HAP-1 (cell line): ENCODE data around the gene GAB3.

Source experiments
- DNase-seq, 2 experiments: peaks; one replicate each; pipeline ENCODE4 v3.0.0-alpha.2; 2016 to 2020; ENCODE audit warnings: low spot score in 2 of 2
- H3K27me3 ChIP-seq: fragments of 250-450 bp; sonication (Bioruptor Pico); 2 replicates; pipeline ENCODE4 v1.5.1; 2020; ENCODE audit warnings: low read depth, mild to moderate bottlenecking, moderate library complexity
- H3K36me3 ChIP-seq: fragments of 250-450 bp; sonication (Bioruptor Pico); replicated peaks from 2 replicates; pipeline ENCODE4 v1.5.1; 2020; ENCODE audit warnings: mild to moderate bottlenecking
- H3K4me1 ChIP-seq: fragments of 250-450 bp; sonication (Bioruptor Pico); 2 replicates; pipeline ENCODE4 v1.5.1; 2020; ENCODE audit warnings: mild to moderate bottlenecking
- H3K4me3 ChIP-seq: fragments of 250-450 bp; sonication (Bioruptor Pico); 2 replicates; pipeline ENCODE4 v1.5.1; 2020; ENCODE audit warnings: mild to moderate bottlenecking, moderate library complexity
- H3K9me3 ChIP-seq: fragments of 250-450 bp; sonication (Bioruptor Pico); 2 replicates; pipeline ENCODE4 v1.5.1; 2020; ENCODE audit warnings: mild to moderate bottlenecking, moderate library complexity
- in situ Hi-C: fragments of 300-500 bp; cut with MboI; formaldehyde crosslinking; loops from 3 replicates; pipeline ENCODE4 v1.14.3; 2020; ENCODE audit warnings: low sequenced_read_pairs, inconsistent platforms, mixed read lengths

Gene GAB3

GRCh38 chrX:154775419-154776349 lies 24.8 kb upstream of the GAB3 start:
- in situ Hi-C loops, result no loop called here
- Histone ChIP-seq H3K9me3 (no peaks in the 10 kb centered on the region), H3K4me3 (no peak overlapping the region), H3K36me3 (peaks cover 92% of the 10 kb centered on the region), H3K27me3 (no peaks in the 10 kb centered on the region), H3K4me1 (no peaks in the 10 kb centered on the region; the same call in none of the 2 replicates)
- no peak for DNase-seq

DNA sequence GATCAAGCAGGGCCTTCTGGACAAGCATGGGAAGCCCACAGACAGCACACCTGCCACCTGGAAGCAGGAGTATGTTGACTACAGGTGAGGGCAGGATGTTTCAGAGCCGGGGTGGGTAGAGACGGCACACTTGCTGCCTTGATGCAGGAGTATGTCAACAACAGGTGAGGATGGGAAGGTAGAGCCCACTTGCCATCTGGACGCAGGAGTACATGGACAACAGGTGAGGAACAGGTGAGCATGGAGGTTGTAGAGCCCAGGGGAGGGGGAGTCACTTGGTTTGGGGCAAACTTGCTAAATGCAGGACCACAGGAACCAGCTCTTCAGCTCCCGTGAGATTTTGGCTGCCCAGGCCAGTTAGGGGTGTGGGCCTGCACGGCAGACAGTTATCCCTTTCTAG lies 23.7 kb upstream of the GAB3 start:
- H3K9me3 ChIP-seq, result no peaks in the 10 kb centered on the region
- in situ Hi-C loops, result loop anchor here (25.0 kb wide), 2 partner anchors 288 to 387 kb away; partner anchors contain the start of genes BRCC3, CMC4, EMD and MTCP1
- DNase-seq, result no peak
- no peaks in the 10 kb centered on the region; the same call in none of the 2 replicates for H3K4me1 ChIP-seq
- peaks cover 96% of the 10 kb centered on the region for H3K36me3 ChIP-seq
- H3K27me3 ChIP-seq, result no peaks in the 10 kb centered on the region
- H3K4me3 ChIP-seq, result no peak overlapping the region

- in situ Hi-C loops, result loop anchor here (25.0 kb wide), 2 partner anchors 300 to 375 kb away; partner anchors contain the start of genes BRCC3, CMC4, EMD and MTCP1
- DNase-seq, result peak; percentile 96 to 99
- peak within 1 kb of the TSS; percentile 92 for H3K4me3 ChIP-seq
- H3K27me3 ChIP-seq, result no peaks in the 10 kb centered on the region
- no peaks in the 10 kb centered on the region for H3K9me3 ChIP-seq
- H3K4me1 ChIP-seq, result peaks cover 11% of the 10 kb centered on the region
- peaks cover 33% of the 10 kb centered on the region for H3K36me3 ChIP-seq
Observed at GRCh38 chrX:154762537-154763296, 11.8 kb upstream of the GAB3 start, which contains the start of gene DKC1. DKC1 (plus strand) TSS chrX:154762864; CDS start chrX:154762966, 102 bp downstream.

DNA sequence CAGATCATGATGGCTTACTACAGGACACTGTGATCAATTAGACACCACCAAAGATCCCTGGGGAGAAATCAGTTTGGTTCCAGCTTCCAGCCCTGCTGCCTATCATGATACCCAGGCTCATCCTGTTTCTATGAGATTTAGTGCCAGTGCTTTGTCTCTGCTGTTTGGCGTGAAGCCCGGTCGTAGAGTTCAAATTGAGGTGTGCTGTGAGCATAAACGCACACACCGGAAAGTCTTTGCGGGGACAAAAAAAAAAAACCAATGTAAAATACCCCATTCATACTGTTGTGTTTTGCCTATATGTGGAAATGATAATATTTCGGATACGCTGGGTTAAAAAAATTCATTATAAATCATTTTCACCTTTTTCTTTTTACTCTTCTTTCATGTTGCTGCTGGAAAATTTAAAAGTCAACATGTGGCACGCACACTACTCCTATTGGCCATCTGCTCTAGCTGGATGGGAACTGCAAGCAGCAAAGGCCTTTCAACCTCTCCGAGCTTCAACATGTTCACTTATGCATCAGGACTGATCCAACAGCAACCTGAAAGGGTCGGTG lies 11.2 kb upstream of the GAB3 start:
- H3K4me1 ChIP-seq, result peaks cover 11% of the 10 kb centered on the region
- in situ Hi-C loops, result loop anchor here (25.0 kb wide), 2 partner anchors 300 to 375 kb away; partner anchors contain the start of genes BRCC3, CMC4, EMD and MTCP1
- DNase-seq, result no peak
- peaks cover 26% of the 10 kb centered on the region for H3K36me3 ChIP-seq
- no peaks in the 10 kb centered on the region for H3K27me3 ChIP-seq
- H3K9me3 ChIP-seq, result no peaks in the 10 kb centered on the region
- H3K4me3 ChIP-seq, result peak overlapping the region; percentile 92

DNA sequence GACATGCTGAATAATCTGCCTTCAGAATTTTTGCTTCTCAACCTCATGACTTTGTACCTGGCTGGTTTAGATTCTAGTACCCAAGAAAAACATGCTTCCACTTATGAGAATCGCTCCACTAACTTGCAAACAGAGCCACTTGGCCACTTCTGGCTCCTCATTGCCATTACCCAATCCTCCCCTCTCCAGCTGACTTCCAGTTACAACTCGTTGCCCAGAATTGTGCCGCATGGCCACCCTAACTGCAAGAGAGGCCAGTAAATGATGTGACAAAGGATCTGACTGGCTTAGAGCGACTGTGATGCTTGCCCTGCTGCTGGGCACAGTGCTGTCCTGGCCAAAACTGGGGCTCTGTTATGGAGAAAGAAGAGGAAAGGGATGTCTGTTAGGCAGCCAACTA lies 7.8 kb upstream of the GAB3 start:
- in situ Hi-C loops, result loop anchor here (25.0 kb wide), 2 partner anchors 304 to 371 kb away; partner anchors contain the start of genes BRCC3, CMC4, EMD and MTCP1
- Histone ChIP-seq H3K36me3 (no peaks in the 10 kb centered on the region), H3K27me3 (no peaks in the 10 kb centered on the region; the same call in 1 of the 2 replicates), H3K4me3 (no peak overlapping the region), H3K9me3 (no peaks in the 10 kb centered on the region), H3K4me1 (peaks cover 6% of the 10 kb centered on the region)
- no peak for DNase-seq

DNA sequence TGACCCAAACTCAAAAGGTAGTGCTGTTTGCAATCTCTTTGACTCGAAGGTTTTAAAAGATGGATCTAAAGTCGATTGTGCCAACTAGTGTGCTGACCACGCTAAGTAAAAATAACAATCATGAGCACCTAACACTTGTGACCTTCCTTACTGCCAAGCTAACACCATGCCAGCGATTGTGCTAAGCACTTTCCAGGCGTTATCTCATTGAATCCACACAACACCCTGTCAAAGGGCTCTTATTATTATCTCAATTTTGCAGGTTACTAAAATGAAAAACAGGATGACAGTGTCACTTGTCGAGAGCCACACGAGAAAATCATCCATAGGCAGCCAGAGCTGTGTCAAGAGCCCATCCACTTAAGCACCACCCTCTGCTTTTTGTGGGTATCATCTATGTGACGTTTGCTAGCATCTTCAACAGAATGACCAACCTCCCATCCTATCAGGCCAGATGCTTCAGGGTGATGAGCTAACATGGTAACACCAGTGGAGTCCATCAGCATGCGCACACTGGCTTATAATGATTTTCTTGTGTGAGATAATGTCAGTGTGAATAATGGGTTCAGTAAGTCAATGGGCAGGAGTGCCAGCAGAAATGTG lies 893 bp upstream of the GAB3 start:
- H3K4me3 ChIP-seq, result no peak overlapping the region
- no peaks in the 10 kb centered on the region for H3K9me3 ChIP-seq
- no peaks in the 10 kb centered on the region for H3K36me3 ChIP-seq
- peaks cover 5% of the 10 kb centered on the region for H3K4me1 ChIP-seq
- H3K27me3 ChIP-seq, result peaks cover 35% of the 10 kb centered on the region
- DNase-seq, result no peak
- in situ Hi-C loops, result loop anchor here (25.0 kb wide), 2 partner anchors 311 to 364 kb away; partner anchors contain the start of genes BRCC3, CMC4, EMD and MTCP1

DNA sequence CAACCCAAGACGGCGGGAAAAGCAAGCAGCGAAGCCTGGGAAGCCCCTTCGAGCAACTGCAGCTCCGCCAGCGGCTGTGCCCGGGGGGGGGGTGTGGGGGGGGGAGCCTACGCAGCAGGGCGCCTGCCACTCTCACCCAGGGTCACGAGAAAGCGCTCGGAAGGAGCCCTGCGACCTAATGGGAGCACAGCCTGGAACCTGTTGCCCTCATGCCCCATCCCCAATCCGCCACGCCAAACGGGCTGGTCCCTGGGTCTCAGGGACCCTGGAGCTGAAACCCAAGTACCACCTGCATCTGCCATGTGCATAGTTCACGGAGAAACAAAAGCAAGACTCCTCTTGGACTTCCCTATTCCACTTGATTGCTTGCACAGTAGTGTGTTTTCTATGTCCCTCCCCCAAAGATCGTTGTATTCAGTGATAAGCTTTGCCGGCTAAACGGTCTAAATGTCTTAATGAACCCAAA lies 359 bp upstream of the GAB3 start:
- Histone ChIP-seq H3K27me3 (peaks cover 35% of the 10 kb centered on the region), H3K4me3 (no peak overlapping the region; the same call in 1 of the 2 replicates), H3K36me3 (no peaks in the 10 kb centered on the region), H3K4me1 (peaks cover 5% of the 10 kb centered on the region), H3K9me3 (no peaks in the 10 kb centered on the region)
- DNase-seq, result no peak
- in situ Hi-C loops, result loop anchor here (25.0 kb wide), 2 partner anchors 311 to 364 kb away; partner anchors contain the start of genes BRCC3, CMC4, EMD and MTCP1

DNA sequence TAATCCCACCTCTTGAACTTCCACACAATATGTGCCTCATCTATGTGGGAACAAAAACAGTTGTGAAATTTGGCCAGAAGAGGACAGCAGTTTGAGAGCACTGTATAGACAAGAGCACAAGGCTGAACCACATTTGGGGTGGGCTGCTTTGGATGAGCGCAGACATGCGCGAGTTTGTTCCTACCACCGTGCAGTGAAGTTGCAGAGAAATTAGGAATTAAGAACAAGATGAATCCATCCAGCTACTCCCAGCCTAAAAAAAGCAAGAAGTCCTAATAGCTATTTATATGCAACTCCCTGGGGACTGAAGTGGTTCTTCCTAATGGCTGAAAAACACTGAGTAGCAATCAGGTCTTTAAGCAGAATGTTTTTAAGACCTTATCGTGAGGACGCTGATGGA lies 1.0 kb downstream of the GAB3 start:
- H3K27me3 ChIP-seq, result peaks cover 35% of the 10 kb centered on the region
- H3K9me3 ChIP-seq, result no peaks in the 10 kb centered on the region
- H3K36me3 ChIP-seq, result no peaks in the 10 kb centered on the region
- H3K4me1 ChIP-seq, result peaks cover 5% of the 10 kb centered on the region
- in situ Hi-C loops, result loop anchor here (25.0 kb wide), 3 partner anchors 163 to 363 kb away; partner anchors contain the start of genes BRCC3, CMC4, CTAG1A and EMD
- DNase-seq, result no peak
- H3K4me3 ChIP-seq, result peak overlapping the region; percentile 32; the same call in 1 of the 2 replicates

- Histone ChIP-seq H3K9me3 (no peaks in the 10 kb centered on the region), H3K4me1 (peaks cover 5% of the 10 kb centered on the region), H3K27me3 (peaks cover 35% of the 10 kb centered on the region), H3K4me3 (no peak overlapping the region), H3K36me3 (no peaks in the 10 kb centered on the region)
- peak; percentile 44 to 64 for DNase-seq
- in situ Hi-C loops, result loop anchor here (25.0 kb wide), 1 partner anchor 162 kb away; the partner anchor contains the start of gene CTAG1A
Observed at GRCh38 chrX:154748712-154749339, 2.1 kb downstream of the GAB3 start.

DNA sequence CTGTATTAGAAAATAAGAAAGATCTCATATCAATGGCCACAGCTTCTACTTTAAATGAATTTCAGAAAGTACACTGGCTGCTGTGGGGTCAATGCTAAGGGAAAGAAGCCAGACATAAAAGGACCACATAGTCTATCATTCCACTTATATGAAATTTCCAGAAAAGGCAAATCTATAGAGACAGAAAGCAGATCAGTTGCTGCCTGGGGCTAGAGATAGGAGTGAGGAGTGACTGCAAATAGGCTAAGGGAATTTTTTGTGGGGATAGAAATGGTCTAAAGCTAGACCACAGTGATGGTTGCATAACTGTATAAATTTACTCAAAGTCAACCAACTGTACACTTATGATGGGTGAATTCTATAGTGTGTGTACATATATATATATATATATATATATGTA lies 8.3 kb downstream of the GAB3 start:
- DNase-seq, result no peak
- Histone ChIP-seq H3K4me1 (no peaks in the 10 kb centered on the region), H3K9me3 (no peaks in the 10 kb centered on the region), H3K27me3 (no peaks in the 10 kb centered on the region; the same call in 1 of the 2 replicates), H3K36me3 (no peaks in the 10 kb centered on the region), H3K4me3 (no peak overlapping the region)
- in situ Hi-C loops, result loop anchor here (25.0 kb wide), 1 partner anchor 155 kb away; the partner anchor contains the start of gene CTAG1A

GRCh38 chrX:154739952-154740465 lies 10.9 kb downstream of the GAB3 start:
- in situ Hi-C loops, result loop anchor here (25.0 kb wide), 1 partner anchor 153 kb away; the partner anchor contains the start of gene CTAG1A
- Histone ChIP-seq H3K4me3 (no peak overlapping the region), H3K4me1 (no peaks in the 10 kb centered on the region), H3K9me3 (no peaks in the 10 kb centered on the region), H3K36me3 (no peaks in the 10 kb centered on the region), H3K27me3 (no peaks in the 10 kb centered on the region; the same call in 1 of the 2 replicates)
- no peak for DNase-seq
